ENCODE results near the gene PJVK. TPM values are rescaled to one million over a fixed set of nuclear protein-coding genes. Genes with fewer than 3 reads are reported as not detected.
A peak's percentile ranks its signal among the peaks of the same experiment; 100 is the strongest.

The PJVK gene
- total RNA-seq, 1 donor from 2014 or later = 1.6 TPM

DNA sequence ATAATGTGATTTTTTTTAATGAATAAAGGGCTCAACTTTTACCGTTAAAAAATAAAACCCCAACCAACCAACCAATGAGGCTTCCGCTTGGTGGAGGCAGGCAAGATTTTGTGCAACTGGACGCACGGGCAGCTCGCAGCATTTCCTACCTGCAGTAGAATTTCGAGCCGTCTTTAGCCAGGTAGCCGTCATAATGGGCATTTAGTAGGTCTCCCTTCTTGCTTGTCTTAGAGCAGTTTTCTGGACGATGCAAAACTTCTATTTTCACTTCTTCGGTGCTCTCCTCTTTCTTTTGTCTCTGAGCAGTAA, 26.9 kb downstream of the PJVK start:
- intact Hi-C loops (cut with DNase I) = loop anchor here (5.0 kb wide), 1 partner anchor 66 kb away; no protein-coding TSS in a partner anchor
- DNase-seq (ENCODE audit: low spot score) = no peak

DNA sequence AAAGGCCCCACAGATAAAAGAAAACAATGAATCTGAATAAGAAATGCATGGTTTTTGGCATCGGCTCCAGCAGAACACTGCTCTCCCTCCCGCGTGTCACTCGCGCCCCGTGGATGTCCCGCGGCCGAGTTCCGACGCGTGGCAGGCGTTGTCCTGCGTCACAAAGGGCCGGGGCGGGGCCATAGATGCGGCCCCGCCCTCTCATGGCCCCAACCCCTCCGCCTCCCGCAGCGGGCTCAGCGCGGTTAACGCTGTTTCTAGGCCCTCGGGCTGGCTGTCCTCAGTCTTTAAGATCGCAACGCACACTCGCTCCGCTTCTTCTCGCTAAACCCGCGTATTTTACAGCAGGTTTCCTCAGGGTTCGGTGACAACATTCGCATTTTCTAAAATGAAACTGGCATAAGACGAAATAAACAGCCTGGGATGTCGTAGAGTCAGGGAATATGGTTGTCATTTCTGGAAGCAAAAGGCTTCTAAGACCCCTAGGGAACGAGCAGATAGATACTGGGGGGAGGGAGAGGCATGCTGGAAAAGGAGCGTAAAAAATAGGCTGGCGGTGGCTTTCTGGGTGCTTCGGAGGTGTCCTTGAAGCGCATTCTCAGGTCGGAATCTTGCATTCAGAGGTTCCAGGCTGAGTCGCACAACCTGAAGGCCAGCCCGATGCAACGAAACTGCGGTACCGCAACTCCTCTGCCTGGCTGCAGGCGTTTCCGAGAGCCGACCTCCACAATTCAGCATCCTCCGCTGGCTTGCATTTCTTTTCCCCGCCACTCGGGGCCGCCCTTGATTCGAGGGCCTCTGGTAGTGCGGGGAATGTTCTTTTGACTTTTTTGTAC, 27.5 kb downstream of the PJVK start, which contains the start of gene FKBP7:
Gene FKBP7 (minus strand): TSS at position 162 of the 836 bp plus-strand sequence. CDS start 101 bp downstream, at position 61.
- intact Hi-C loops (cut with DNase I) = loop anchor here (5.0 kb wide), 1 partner anchor 66 kb away; no protein-coding TSS in a partner anchor
- DNase-seq (ENCODE audit: low spot score) = peak; percentile 96

DNA sequence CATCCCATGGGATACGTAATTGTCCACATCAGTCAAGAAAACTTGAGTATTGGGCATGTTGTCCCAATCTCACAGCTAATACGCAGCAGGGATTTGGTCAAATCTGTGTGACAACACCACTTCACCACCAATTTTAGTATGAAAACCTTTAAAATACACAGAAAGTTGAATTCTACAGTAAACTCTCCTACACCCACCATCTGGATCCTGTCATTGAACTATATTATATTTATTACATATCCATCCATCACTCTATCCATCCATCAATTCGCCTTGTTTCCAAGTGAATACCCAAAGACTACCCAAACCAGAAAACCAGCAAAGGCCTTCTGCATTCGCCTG, 28.1 kb downstream of the PJVK start:
- intact Hi-C loops (cut with DNase I) = loop anchor here (5.0 kb wide), 1 partner anchor 67 kb away; no protein-coding TSS in a partner anchor
- no peak for DNase-seq (ENCODE audit: low spot score)

GRCh38 chr2:178479758-178480226, 28.6 kb downstream of the PJVK start:
- no peak for DNase-seq (ENCODE audit: low spot score)
- intact Hi-C loops (cut with DNase I) = loop anchor here (1.0 to 5.0 kb wide), 2 partner anchors 28 to 67 kb away; partner anchors contain the start of genes PJVK and PRKRA

- DNase-seq (ENCODE audit: low spot score) = peak; percentile 98
- intact Hi-C loops (cut with DNase I) = loop anchor here (1.0 kb wide), 1 partner anchor 29 kb away; the partner anchor contains the start of genes PJVK and PRKRA
Observed at GRCh38 chr2:178480227-178481181, 29.3 kb downstream of the PJVK start, which contains the start of gene PLEKHA3. TSS of gene PLEKHA3 (plus strand) at chr2:178480457. CDS start at chr2:178480870, 413 bp downstream.

DNA sequence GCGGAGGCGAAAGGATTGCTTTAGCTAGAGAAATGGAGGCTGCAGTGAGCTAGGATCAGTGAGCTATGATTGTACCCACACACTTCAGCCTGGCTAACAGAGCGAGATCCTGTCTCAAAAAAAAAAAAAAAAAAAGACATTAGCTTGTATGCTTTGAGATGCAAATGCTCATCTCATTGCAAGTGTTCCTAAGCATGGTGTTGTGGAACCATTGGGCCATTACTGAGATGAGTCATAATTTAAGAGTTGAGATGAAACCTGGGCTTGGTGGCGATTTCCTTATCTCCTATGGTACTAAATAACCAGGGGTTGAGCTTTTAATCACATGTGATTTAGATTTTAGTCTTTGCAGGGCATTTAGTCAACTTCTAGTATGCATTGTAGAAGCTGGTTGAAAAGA, 31.3 kb downstream of the PJVK start:
- intact Hi-C loops (cut with DNase I) = no loop called here
- DNase-seq (ENCODE audit: low spot score) = no peak

GRCh38 chr2:178484245-178485041, 33.3 kb downstream of the PJVK start:
- no peak for DNase-seq (ENCODE audit: low spot score)
- intact Hi-C loops (cut with DNase I) = no loop called here

DNA sequence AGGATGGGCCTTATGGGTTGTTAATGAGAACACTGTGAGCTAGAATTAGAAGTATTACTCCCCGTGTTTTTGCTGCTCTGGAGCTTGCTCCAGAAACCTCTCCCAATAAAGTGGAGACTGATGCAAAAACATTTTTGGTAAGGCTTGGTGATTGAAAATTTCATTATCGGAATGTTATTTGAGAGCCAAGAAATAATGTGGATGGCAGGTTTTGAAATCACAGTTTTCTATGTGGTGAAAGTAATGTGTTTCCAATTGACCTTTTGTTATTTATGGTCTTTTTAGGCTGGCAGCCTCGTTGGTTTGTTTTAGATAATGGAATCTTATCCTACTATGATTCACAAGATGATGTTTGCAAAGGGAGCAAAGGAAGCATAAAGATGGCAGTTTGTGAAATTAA, 34.2 kb downstream of the PJVK start:
- DNase-seq (ENCODE audit: low spot score) = no peak
- intact Hi-C loops (cut with DNase I) = no loop called here

GRCh38 chr2:178491612-178492011, 40.4 kb downstream of the PJVK start:
- intact Hi-C loops (cut with DNase I) = no loop called here
- no peak for DNase-seq (ENCODE audit: low spot score)

- DNase-seq (ENCODE audit: low spot score) = no peak
- intact Hi-C loops (cut with DNase I) = no loop called here
Observed at GRCh38 chr2:178496049-178496448, 44.9 kb downstream of the PJVK start.

DNA sequence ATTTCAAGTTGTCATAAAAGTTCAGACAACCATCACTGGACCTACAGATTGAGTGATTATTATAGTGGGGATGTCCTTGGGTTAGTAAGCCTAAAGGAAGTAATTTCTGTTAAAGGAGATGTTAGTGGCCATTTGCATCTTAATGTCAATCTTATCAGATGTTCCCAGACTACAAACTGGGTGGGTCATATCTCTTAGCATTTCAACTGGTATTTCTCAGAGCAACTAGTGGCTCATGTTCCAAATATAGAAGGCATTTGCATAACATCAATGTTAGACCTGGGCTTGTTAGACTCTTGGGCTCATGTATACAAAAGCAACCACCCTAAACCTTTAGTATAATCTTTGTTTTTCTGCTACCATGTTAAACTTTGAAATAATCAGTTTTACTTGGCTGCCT, 47.0 kb downstream of the PJVK start:
- intact Hi-C loops (cut with DNase I) = no loop called here
- DNase-seq (ENCODE audit: low spot score) = no peak

DNA sequence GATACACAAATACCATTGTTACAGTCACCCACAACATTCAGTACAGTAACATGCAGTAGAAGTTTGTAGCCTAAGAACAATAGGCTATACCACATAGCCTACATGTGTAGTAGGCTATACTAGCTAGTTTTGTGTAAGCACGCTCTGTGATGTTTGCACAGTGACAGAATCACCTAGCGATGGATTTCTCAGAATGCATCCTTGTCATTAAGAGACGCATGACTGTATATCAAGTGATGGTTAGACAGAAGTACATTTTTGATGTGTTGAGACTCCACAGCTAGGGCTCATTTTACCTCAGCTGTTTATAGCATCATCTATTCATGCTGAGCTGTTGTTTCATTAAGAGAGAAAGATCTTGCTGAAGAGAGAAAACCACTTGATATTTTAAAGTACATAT, 48.5 kb downstream of the PJVK start:
- intact Hi-C loops (cut with DNase I) = no loop called here
- no peak for DNase-seq (ENCODE audit: low spot score)

GRCh38 chr2:178502751-178503150, 51.6 kb downstream of the PJVK start:
- DNase-seq (ENCODE audit: low spot score) = no peak
- intact Hi-C loops (cut with DNase I) = no loop called here

- DNase-seq (ENCODE audit: low spot score) = no peak
- intact Hi-C loops (cut with DNase I) = no loop called here
Observed at GRCh38 chr2:178506101-178506500, 54.9 kb downstream of the PJVK start.

- DNase-seq (ENCODE audit: low spot score) = no peak
- intact Hi-C loops (cut with DNase I) = no loop called here
Observed at GRCh38 chr2:178506524-178506923, 55.3 kb downstream of the PJVK start.

DNA sequence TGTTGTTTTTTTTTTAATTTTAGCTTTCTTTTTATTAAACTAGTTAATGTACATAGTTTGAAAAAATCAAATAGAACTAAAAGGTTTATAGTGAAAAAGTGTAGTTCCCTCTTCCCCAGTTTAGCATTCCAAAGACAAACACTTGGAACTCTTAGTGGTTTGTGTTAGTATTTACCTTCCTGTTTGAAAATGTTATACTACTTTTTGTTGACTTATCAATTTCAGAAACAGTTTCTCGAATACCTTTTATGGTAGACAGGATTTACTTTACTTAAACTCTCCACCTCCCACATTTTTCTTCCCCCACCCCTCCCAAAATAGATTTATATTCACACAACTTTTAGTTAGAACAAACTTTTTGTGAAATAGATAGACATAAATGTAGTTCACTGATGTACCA, 55.8 kb downstream of the PJVK start:
- DNase-seq (ENCODE audit: low spot score) = no peak
- intact Hi-C loops (cut with DNase I) = no loop called here

DNA sequence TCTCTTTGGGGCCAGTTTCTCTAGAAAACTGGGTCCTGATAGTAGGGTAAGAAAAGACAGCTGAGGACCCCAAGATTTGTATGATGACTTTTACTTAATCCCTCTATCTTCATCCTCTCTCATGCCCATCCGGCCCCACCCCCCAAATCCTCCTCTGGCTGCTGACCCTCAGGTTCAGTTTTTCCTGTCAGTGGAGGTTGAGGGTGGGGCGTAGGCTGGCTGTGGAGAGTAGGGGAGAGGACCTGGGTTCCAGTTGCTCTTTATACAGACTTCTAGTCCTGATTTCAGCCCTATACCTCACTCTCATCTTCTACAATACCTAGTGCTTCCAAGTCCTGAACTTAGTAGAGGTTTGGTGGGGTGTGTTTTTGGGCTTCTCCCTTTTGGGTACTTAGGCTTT, 57.5 kb downstream of the PJVK start:
- intact Hi-C loops (cut with DNase I) = no loop called here
- no peak for DNase-seq (ENCODE audit: low spot score)

- intact Hi-C loops (cut with DNase I) = no loop called here
- DNase-seq (ENCODE audit: low spot score) = no peak
Observed at GRCh38 chr2:178510384-178510783, 59.2 kb downstream of the PJVK start.

Data from cardiac septum (tissue), 1 donor.